SH-SY5Y (cell line): ENCODE measurements around the gene TGFBR3.

ENCODE experiments used
- GATA2 ChIP-seq: IDR thresholded peaks from 2 replicates; pipeline ENCODE4 v1.6.1; 2011; ENCODE audit warnings: mild to moderate bottlenecking, low read depth, low read length
- GATA3 ChIP-seq: IDR thresholded peaks from 2 replicates; pipeline ENCODE4 v1.6.1; 2011; ENCODE audit warnings: low read depth, mild to moderate bottlenecking, low read length, moderate library complexity

DNA sequence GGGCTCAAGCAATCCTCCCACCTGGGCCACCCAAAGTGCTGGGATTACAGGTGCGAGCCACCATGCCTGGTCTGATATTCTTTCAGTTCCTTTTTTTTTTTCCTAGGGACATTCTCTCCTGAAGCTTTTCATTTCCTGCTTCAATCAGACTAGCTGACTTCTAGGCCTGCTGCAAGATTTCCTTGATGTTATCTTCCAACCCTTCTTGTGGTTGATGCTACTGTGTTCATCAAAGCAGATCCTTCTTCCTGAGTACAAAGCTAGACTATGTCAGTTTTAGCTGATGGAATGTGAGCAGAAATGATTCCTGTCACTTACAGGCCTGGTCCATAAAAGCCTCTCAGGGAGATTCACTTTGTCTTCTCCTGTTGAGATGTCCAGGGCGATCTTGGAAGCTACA, 238.9 kb downstream of the TGFBR3 start:
- TF ChIP-seq GATA3 (no peak), GATA2 (no peak)
